IMR-90 (cell line): ENCODE results near the gene EFS. TPM values are rescaled to one million over a fixed set of nuclear protein-coding genes. Genes with fewer than 3 reads are reported as not detected.

ENCODE experiments used
- ATAC-seq: fragments of 200-7000 bp; cut with Tn5 transposase; 2 replicates; pipeline ENCODE4 v1.9.1; 2020; ENCODE audit warnings: low read depth, mild to moderate bottlenecking, moderate library complexity
- BruUV-seq: library from RNA; stranded (reverse); fragments of 400-500 nt; replicated peaks from 2 replicates; lab custom pipeline; 2021; lab: Mats Ljungman, UMichigan
- CTCF ChIA-PET: fragments of 300-600 bp; formaldehyde crosslinking; extraction: SDS; loops from one replicate; lab custom pipeline; 2021; ENCODE audit warnings: antibody characterized with exemption; lab: Yijun Ruan, JAX
- POLR2A ChIA-PET: fragments of 300-600 bp; sonication (Branson Sonifier 250); formaldehyde crosslinking; loops from one replicate; lab custom pipeline; 2022; ENCODE audit warnings: antibody characterized with exemption; ENCODE audit not compliant: unreplicated experiment; lab: Charles Lee
- DNase-seq: peaks from one replicate; pipeline ENCODE4 v3.0.0; 2013
- H2AFZ ChIP-seq: replicated peaks from 2 replicates; pipeline ENCODE3; 2013; ENCODE audit warnings: low read length, mild to moderate bottlenecking; ENCODE audit not compliant: poor library complexity
- H2AK5ac ChIP-seq: 2 replicates; pipeline ENCODE4 v1.6.1; 2013; ENCODE audit warnings: low read depth, low read length, inconsistent platforms
- H2AK9ac ChIP-seq: replicated peaks from 2 replicates; pipeline ENCODE3; 2013; ENCODE audit warnings: mild to moderate bottlenecking, low read depth, low read length, moderate library complexity; ENCODE audit not compliant: poor library complexity
- H2BK120ac ChIP-seq: 2 replicates; pipeline ENCODE4 v1.6.1; 2013; ENCODE audit warnings: low read depth, low read length, inconsistent platforms
- H2BK15ac ChIP-seq: 3 replicates; pipeline ENCODE4 v1.6.1; 2013; ENCODE audit warnings: low read depth, low read length, inconsistent platforms
- H2BK20ac ChIP-seq: 2 replicates; pipeline ENCODE4 v1.6.1; 2013; ENCODE audit warnings: low read depth, mild to moderate bottlenecking, inconsistent platforms, low read length, moderate library complexity
- H2BK5ac ChIP-seq: 2 replicates; pipeline ENCODE4 v1.6.1; 2013; ENCODE audit warnings: mild to moderate bottlenecking, low read depth, low read length, inconsistent platforms; ENCODE audit not compliant: poor library complexity, severe bottlenecking
- H3K14ac ChIP-seq: replicated peaks from 2 replicates; pipeline ENCODE4 v1.6.1; 2013; ENCODE audit warnings: low read depth, low read length, inconsistent platforms
- H3K18ac ChIP-seq: 2 replicates; pipeline ENCODE4 v1.6.1; 2013; ENCODE audit warnings: low read depth, low read length, control low read depth
- H3K23ac ChIP-seq: 2 replicates; pipeline ENCODE4 v1.6.1; 2013; ENCODE audit warnings: low read depth, low read length, inconsistent platforms
- H3K27ac ChIP-seq: 2 replicates; pipeline ENCODE4 v1.5.1; 2013; ENCODE audit warnings: mild to moderate bottlenecking, control low read depth, low read length; ENCODE audit not compliant: insufficient read depth
- H3K27me3 ChIP-seq: 2 replicates; pipeline ENCODE4 v1.6.1; 2013; ENCODE audit warnings: low read length; ENCODE audit not compliant: control insufficient read depth, insufficient read depth
- H3K36me3 ChIP-seq: 2 replicates; pipeline ENCODE4 v1.6.1; 2013; ENCODE audit warnings: low read length, mixed read lengths; ENCODE audit not compliant: control insufficient read depth, insufficient read depth
- H3K4ac ChIP-seq: 2 replicates; pipeline ENCODE4 v1.6.1; 2013; ENCODE audit warnings: low read depth, low read length, inconsistent platforms
- H3K4me1 ChIP-seq: 2 replicates; pipeline ENCODE4 v1.6.1; 2013; ENCODE audit warnings: low read length, mixed read lengths; ENCODE audit not compliant: control insufficient read depth, insufficient read depth
- H3K4me2 ChIP-seq: 2 replicates; pipeline ENCODE4 v1.6.1; 2013; ENCODE audit warnings: low read depth, mild to moderate bottlenecking, control low read depth, low read length, moderate library complexity
- H3K4me3 ChIP-seq: 2 replicates; pipeline ENCODE4 v1.5.1; 2013; ENCODE audit warnings: low read depth, mild to moderate bottlenecking, control low read depth, low read length, moderate library complexity; ENCODE audit not compliant: insufficient read depth
- H3K56ac ChIP-seq: 2 replicates; pipeline ENCODE4 v1.6.1; 2013; ENCODE audit warnings: low read length, inconsistent platforms; ENCODE audit not compliant: insufficient read depth; ENCODE audit errors: extremely low read depth
- H3K79me1 ChIP-seq, 2 experiments: 2 replicates each; pipeline ENCODE4 v1.6.1; 2013; ENCODE audit warnings: low read length in 2 of 2, inconsistent platforms in 1 of 2, low read depth in 1 of 2
- H3K9ac ChIP-seq: 2 replicates; pipeline ENCODE4 v1.6.1; 2013; ENCODE audit warnings: low read depth, low read length, control low read depth
- H3K9me1 ChIP-seq: 2 replicates; pipeline ENCODE4 v1.6.1; 2013; ENCODE audit warnings: low read length, inconsistent platforms; ENCODE audit not compliant: insufficient read depth
- H3K9me3 ChIP-seq: 2 replicates; pipeline ENCODE4 v1.6.1; 2013; ENCODE audit warnings: low read length; ENCODE audit not compliant: control insufficient read depth, insufficient read depth
- H4K20me1 ChIP-seq: 2 replicates; pipeline ENCODE4 v1.6.1; 2013; ENCODE audit warnings: low read length, inconsistent platforms; ENCODE audit not compliant: insufficient read depth
- H4K5ac ChIP-seq: 2 replicates; pipeline ENCODE4 v1.6.1; 2013; ENCODE audit warnings: mild to moderate bottlenecking, low read depth, low read length, control low read depth
- H4K8ac ChIP-seq, 2 experiments: 2 replicates each; pipeline ENCODE4 v1.6.1; 2013; ENCODE audit warnings: low read depth in 2 of 2, low read length in 2 of 2, control low read depth in 1 of 2, inconsistent platforms in 1 of 2
- H4K91ac ChIP-seq: 2 replicates; pipeline ENCODE4 v1.6.1; 2013; ENCODE audit warnings: low read depth, low read length, inconsistent platforms; ENCODE audit not compliant: insufficient read depth
- BHLHE40 ChIP-seq: fragments of 150-350 bp; IDR thresholded peaks from 2 replicates; pipeline ENCODE4 v1.6.1; 2016; ENCODE audit warnings: mild to moderate bottlenecking, low read depth, low read length
- CEBPB ChIP-seq: IDR thresholded peaks from 2 replicates; pipeline ENCODE4 v1.6.1; 2012; ENCODE audit warnings: low read depth, low read length, improper control_type of control experiment
- CHD1 ChIP-seq: IDR thresholded peaks from 2 replicates; pipeline ENCODE4 v1.6.1; 2012; ENCODE audit warnings: low read depth, low read length, improper control_type of control experiment
- MAFK ChIP-seq: IDR thresholded peaks from 2 replicates; pipeline ENCODE4 v1.6.1; 2012; ENCODE audit warnings: low read depth, low read length, improper control_type of control experiment
- MAZ ChIP-seq: IDR thresholded peaks from 2 replicates; pipeline ENCODE4 v1.6.1; 2012; ENCODE audit warnings: low read depth, mild to moderate bottlenecking, low read length, improper control_type of control experiment, moderate library complexity, borderline replicate concordance
- MXI1 ChIP-seq: IDR thresholded peaks from 2 replicates; pipeline ENCODE4 v1.6.1; 2012; ENCODE audit warnings: low read depth, mild to moderate bottlenecking, low read length, moderate library complexity, borderline replicate concordance
- NFE2L2 ChIP-seq: fragments of 150-350 bp; IDR thresholded peaks from 2 replicates; pipeline ENCODE4 v1.6.1; 2016; ENCODE audit warnings: low read depth, mild to moderate bottlenecking, low read length
- POLR2A ChIP-seq: IDR thresholded peaks from 2 replicates; pipeline ENCODE4 v1.6.1; 2012; ENCODE audit warnings: mild to moderate bottlenecking, low read depth, low read length
- RAD21 ChIP-seq: IDR thresholded peaks from 2 replicates; pipeline ENCODE4 v1.6.1; 2012; ENCODE audit warnings: low read length, improper control_type of control experiment
- RCOR1 ChIP-seq: IDR thresholded peaks from 2 replicates; pipeline ENCODE4 v1.6.1; 2012; ENCODE audit warnings: mild to moderate bottlenecking, low read length, improper control_type of control experiment; ENCODE audit not compliant: insufficient replicate concordance
- SMC3 ChIP-seq: fragments of 150-350 bp; IDR thresholded peaks from 2 replicates; pipeline ENCODE4 v1.6.1; 2016; ENCODE audit warnings: low read depth, mild to moderate bottlenecking, antibody characterized with exemption, low read length, moderate library complexity
- WGBS, 2 experiments: methylation state at CpG; one replicate each; pipeline versions ENCODE4 v1.1.5 to v1.1.7; 2013; ENCODE audit warnings: missing lambda C conversion rate in 2 of 2; ENCODE audit not compliant: insufficient read length in 1 of 2; ENCODE audit errors: extremely low coverage in 2 of 2; 5-methylcytosine and 5-hydroxymethylcytosine counted together
- dilution Hi-C: fragments of 300-500 bp; cut with HindIII; formaldehyde crosslinking; loops from one replicate; pipeline ENCODE4 v1.14.3; 2018; ENCODE audit warnings: low sequenced_read_pairs; ENCODE audit not compliant: unreplicated experiment
- in situ Hi-C: fragments of 300-500 bp; cut with MboI; formaldehyde crosslinking; loops from 3 replicates; pipeline ENCODE4 v1.14.3; 2019; ENCODE audit warnings: low sequenced_read_pairs, inconsistent platforms, mixed read lengths
- intact Hi-C: fragments of 100-400 bp; cut with micrococcal nuclease; formaldehyde crosslinking; loops from 2 replicates; pipeline ENCODE4 v1.10.0; 2022
- polyA plus RNA-seq, 3 experiments: library from polyadenylated mRNA; depleted of rRNA; stranded (reverse); fragments of >200 nt; gene quantifications; 2 replicates each; pipeline ENCODE4 v1.2.3, GENCODE V29; 2012; ENCODE audit warnings: low replicate concordance in 1 of 3
- total RNA-seq: library from RNA; depleted of rRNA; stranded (reverse); fragments of >200 nt; gene quantifications from 2 replicates; pipeline ENCODE4 v1.2.3, GENCODE V29; 2012
- TF ChIP-seq, protein P1 (sequence below): conservative IDR thresholded peaks from 2 replicates; pipeline ENCODE4 v1.5.1; 2012; ENCODE audit warnings: mild to moderate bottlenecking, low read depth, low read length, improper control_type of control experiment
- TF ChIP-seq, protein P2 (sequence below): fragments of 150-350 bp; IDR thresholded peaks from 2 replicates; pipeline ENCODE4 v1.6.1; 2017; ENCODE audit warnings: mild to moderate bottlenecking, antibody characterized with exemption, low read length, low read depth
- TF ChIP-seq, protein P3 (sequence below): fragments of 150-350 bp; IDR thresholded peaks from 2 replicates; pipeline ENCODE4 v1.6.1; 2016; ENCODE audit warnings: low read depth, mild to moderate bottlenecking, low read length, moderate library complexity, borderline replicate concordance

The EFS gene
- total and polyA plus RNA-seq, 2 of the 4 experiments (the other 2 are of a cell fraction) = 2.2 to 11.6 TPM

DNA sequence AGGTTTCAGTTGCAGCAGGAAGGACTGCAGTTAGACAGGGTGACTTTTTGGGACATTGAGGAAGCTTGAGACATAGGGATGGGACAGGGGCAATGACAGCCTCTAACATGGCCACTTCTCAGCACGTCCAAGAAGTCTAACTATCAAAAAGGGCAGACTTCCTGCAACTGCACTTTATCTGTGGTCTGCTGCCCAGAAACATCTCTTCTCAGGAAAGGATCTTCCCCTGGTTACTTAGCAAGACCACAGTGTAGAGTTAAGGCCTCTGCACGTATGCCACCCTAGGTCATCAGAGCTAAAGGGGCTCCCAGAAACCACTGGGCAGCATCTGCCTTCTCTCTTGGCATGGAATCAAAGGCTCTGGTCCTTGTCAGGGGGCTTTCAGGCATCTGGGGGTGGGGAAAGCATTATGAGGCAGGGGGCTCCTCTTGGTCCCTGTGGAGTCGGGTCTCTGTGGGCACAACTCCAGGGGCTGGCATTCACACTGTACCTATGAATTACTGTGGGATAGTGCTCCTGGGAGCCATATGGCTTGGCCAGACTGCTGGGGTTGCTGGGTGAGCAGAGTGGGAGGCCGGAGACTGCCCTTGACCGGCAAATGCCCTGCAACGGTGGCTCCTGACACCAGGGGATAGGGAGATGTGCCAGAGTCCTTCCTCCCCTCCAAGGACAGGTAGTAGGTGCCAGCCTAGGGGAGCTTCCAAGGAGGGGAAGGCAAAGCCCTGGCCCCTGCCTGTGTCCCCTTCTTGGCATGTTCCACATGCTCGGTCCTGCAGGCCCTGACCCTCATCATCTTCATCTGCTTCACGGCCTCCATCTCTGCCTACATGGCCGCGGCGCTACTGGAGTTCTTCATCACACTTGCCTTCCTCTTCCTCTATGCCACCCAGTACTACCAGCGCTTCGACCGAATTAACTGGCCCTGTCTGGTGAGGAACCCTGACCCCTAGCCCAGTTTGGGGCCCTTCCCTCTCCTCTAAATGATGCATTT, 12.9 kb upstream of the EFS start:
- Histone ChIP-seq H4K8ac (no peak overlapping the region), H3K79me1 (no peaks in the 10 kb centered on the region), H3K27me3 (peaks cover 43% of the 10 kb centered on the region), H3K9ac (no peak overlapping the region), H2BK15ac (no peak overlapping the region), H4K91ac (no peak overlapping the region), H3K4me2 (no peak overlapping the region), H2BK5ac (no peak overlapping the region), H4K5ac (no peak overlapping the region), H3K23ac (no peak overlapping the region), H3K18ac (no peak overlapping the region), H3K14ac (no peak overlapping the region), H2BK120ac (no peak overlapping the region), H2BK20ac (no peak overlapping the region), H3K36me3 (no peaks in the 10 kb centered on the region), H3K27ac (no peak overlapping the region), H3K4me3 (no peak overlapping the region), H2AK9ac (no peak overlapping the region), H3K4ac (no peak overlapping the region), H4K20me1 (no peaks in the 10 kb centered on the region), H3K9me1 (no peaks in the 10 kb centered on the region), H3K56ac (no peak overlapping the region), H2AFZ (no peak overlapping the region), H3K9me3 (no peaks in the 10 kb centered on the region), H2AK5ac (no peak overlapping the region), H3K4me1 (no peaks in the 10 kb centered on the region)
- dilution Hi-C loops (no loop called here), in situ Hi-C loops (loop anchor here (10.0 kb wide), 1 partner anchor 53 kb away; the partner anchor contains the start of gene PABPN1), intact Hi-C loops (no loop called here)
- CTCF ChIA-PET = no interaction called here
- ATAC-seq = no peak
- POLR2A ChIA-PET = no interaction called here
- BruUV-seq = no TSS peak
- WGBS, 2 experiments = 72% methylated on average over 10 of the region's 14 CpGs; no CpG with 5 or more reads in 1 of the 2 experiments
- DNase-seq = no peak
- TF ChIP-seq RCOR1 (no peak), NFE2L2 (no peak), RAD21 (no peak), CHD1 (no peak), CEBPB (no peak), POLR2A (no peak), BHLHE40 (no peak), MAFK (no peak), MXI1 (no peak), MAZ (no peak), SMC3 (no peak)
- TF ChIP-seq, protein P1, sequence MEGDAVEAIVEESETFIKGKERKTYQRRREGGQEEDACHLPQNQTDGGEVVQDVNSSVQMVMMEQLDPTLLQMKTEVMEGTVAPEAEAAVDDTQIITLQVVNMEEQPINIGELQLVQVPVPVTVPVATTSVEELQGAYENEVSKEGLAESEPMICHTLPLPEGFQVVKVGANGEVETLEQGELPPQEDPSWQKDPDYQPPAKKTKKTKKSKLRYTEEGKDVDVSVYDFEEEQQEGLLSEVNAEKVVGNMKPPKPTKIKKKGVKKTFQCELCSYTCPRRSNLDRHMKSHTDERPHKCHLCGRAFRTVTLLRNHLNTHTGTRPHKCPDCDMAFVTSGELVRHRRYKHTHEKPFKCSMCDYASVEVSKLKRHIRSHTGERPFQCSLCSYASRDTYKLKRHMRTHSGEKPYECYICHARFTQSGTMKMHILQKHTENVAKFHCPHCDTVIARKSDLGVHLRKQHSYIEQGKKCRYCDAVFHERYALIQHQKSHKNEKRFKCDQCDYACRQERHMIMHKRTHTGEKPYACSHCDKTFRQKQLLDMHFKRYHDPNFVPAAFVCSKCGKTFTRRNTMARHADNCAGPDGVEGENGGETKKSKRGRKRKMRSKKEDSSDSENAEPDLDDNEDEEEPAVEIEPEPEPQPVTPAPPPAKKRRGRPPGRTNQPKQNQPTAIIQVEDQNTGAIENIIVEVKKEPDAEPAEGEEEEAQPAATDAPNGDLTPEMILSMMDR = no peak
- TF ChIP-seq, protein P2, sequence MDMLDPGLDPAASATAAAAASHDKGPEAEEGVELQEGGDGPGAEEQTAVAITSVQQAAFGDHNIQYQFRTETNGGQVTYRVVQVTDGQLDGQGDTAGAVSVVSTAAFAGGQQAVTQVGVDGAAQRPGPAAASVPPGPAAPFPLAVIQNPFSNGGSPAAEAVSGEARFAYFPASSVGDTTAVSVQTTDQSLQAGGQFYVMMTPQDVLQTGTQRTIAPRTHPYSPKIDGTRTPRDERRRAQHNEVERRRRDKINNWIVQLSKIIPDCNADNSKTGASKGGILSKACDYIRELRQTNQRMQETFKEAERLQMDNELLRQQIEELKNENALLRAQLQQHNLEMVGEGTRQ = no peak
- TF ChIP-seq, protein P3, sequence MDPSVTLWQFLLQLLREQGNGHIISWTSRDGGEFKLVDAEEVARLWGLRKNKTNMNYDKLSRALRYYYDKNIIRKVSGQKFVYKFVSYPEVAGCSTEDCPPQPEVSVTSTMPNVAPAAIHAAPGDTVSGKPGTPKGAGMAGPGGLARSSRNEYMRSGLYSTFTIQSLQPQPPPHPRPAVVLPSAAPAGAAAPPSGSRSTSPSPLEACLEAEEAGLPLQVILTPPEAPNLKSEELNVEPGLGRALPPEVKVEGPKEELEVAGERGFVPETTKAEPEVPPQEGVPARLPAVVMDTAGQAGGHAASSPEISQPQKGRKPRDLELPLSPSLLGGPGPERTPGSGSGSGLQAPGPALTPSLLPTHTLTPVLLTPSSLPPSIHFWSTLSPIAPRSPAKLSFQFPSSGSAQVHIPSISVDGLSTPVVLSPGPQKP = no peak
